Fibroblast of peridontal ligament (primary cell): ENCODE measurements around the gene PSPC1.

Experiments used
- DNase-seq: peaks from one replicate; pipeline ENCODE4 v3.0.0-alpha.2; 2010; ENCODE audit errors: extremely low read depth

Gene PSPC1

DNA sequence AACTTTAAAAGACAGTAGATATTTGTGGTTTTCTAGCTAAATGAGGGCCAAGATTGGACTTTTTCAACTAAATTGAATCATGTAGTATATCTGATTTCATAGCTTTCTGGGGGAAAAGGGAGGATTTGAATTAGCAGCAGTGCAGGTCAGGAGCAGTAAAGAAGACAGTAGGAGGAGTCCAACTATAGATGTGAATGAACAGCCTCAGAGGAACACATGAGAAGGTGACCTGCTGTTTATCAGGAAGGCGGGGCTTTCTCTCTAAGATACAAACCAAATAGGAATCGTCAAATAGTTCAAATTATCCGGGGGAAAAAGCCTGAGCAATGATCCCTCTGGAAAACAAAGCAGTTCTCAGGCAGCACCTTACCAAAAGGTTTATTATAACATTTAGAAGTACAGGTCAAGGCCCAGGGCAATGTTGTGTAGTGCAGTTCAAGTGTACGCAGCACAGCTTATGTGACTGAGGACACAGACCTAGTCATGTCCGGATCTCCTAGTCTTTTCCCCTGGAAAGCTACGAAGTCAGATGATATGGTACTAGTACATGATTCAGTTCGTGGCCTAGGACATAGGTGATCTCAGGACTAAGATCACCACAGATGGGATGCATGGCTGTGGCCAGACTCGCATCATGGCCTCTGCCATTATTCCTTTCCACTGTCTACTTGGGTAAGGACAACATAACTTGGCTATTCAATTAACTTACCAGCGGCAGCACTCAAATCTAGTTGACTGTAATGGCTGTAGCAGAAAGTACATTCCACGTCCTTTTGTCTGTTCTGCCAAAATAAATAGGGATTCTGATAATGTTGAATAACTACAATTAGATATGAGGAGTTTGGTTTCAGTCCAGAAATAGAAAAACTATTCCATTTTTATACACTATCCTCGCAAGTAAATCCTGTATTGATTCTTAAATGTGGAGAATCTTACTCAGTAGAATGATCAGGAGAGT lies 109.0 kb downstream of the PSPC1 start:
- DNase-seq: peak; percentile 28

DNA sequence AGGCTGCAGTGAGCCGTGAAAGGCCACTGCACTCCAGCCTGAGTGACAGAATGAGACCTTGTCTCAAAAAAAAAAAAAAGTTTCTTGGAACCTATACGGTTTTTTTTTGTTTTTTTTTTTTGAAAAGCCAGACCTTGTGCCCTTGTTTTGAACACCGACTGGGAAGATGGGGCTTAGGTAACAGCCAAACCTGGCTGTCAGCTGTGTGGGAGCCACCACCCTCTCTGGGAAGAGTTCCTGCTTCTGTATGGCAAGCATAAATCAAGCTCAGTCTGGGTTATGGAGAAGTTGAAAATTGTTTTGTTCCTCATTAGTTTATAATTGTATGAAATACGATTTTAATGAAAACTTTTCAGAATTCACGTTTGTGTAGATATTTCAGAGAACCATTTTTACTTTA lies 109.8 kb downstream of the PSPC1 start:
- no peak for DNase-seq

DNA sequence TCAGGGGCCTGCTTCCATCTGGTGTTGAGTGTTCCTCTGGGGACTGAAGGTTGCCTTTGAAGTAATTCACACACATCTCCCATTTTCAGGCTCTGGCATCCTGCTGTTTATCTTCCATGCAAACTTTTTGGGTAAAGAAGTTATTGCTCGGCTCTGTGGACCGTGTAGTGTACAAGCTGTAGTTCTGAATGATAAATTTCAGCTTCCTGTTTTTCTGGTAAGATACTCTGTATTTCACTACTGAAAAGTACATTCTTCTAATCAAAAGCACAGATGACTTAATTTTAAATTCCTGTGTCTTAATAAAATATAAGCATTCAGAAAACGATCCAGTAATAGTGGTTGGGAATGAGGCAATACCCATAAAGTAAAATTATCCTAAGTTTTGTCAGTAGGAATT lies 112.6 kb downstream of the PSPC1 start:
- DNase-seq: no peak

DNA sequence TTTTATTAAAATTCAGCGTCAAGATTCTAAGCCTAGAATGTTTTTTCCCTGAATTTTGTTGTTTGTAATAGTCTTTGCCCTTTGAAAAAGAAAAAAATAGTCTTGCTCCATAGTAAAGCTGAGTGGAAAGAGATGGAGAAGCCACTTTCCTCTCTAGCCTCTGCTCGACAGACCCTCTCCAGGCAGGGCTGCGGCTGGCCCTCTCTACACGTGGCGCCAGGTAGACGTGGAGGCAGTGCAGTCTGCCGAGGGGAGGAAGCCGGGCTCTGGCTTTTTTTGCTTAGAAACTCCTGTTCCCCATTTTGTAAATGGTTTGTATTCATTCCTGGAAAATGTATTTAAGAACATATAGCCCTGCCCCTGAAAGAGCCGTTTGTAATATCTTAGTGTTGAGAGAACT lies 114.0 kb downstream of the PSPC1 start:
- DNase-seq: no peak

DNA sequence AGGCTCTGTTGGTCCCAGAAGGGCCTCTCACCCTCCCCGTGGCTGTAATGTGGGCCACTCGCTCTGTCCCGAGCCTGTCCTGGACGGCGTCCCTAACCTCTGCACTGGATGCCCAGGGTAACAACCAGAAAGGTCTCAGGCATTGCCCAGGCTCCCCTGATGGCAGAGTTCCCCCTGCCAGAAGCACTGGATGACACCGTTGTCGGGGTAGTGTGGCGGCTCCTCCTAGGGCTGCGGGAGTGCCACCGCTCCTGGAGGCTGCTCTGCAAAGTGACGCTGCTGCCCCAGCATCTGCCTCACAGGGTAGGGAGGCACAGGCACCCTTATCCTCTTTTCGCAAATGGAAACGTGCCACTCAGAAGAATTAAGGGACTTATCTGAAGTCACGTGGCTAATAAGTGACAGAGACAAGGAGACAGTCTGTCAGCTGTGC lies 117.3 kb downstream of the PSPC1 start:
- no peak for DNase-seq

DNA sequence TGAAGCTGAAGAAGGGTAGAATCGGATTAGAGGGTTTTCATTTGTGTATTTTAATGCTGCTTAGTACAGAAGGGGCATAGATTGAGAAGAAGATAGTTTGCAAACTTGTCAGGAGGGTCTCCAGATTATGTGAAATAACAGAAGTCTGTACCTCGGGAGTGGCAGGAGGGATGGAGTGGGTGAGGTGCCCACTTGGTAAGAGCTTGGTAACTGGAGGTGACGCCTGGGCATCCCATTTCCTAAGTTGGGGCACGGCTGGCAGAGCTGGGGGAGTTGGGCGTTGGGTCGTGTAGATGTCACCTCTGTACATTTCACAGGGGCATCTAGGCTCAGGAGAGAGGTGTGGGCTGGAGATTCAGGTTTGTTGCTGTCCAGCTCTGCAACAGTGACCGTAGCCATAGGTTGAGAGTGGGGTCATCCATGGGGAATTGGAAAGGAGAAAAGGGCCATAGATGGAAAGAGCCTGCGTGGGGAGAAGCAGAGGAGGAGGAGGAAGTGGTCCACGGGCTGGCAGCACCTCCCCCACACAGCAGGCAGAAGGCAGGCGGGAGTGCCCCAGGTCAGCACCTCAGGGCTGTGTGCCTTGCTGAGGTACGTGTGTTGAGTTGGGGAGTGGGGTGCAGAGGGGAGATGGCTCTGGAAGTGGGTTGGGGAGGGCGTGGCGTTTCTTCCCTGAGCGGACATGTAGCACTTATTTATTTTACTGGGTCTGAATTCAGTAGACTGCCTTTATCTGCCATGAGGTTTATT lies 118.1 kb downstream of the PSPC1 start:
- DNase-seq: no peak

DNA sequence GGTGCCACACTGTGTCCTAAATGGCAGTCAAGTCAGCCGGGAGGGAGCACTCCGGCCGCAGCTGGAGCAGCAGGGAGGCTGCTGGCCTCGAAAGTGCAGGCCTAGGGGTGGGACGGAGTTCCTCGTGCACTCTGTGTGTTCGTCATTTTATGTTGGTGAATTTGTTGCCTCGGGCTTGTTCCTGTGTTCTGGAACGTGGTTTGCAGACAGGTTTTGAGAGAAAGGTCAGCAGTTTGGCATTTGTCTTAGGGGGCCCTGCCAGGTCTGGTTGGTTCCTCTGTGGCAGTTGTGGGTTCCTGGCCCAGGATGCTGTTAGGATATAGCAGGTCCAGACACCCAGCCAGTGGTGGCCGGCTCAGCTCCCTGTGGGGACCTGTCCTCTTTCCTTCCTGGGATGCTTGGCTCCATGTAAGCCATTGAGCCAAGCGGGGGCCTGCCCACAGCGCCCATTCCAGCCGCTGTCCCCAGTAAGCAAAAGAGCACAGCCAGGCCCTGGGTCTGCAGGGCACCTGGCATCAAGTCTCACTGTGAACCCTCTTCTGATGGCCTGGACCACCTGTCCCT lies 119.2 kb downstream of the PSPC1 start:
- DNase-seq: no peak

DNA sequence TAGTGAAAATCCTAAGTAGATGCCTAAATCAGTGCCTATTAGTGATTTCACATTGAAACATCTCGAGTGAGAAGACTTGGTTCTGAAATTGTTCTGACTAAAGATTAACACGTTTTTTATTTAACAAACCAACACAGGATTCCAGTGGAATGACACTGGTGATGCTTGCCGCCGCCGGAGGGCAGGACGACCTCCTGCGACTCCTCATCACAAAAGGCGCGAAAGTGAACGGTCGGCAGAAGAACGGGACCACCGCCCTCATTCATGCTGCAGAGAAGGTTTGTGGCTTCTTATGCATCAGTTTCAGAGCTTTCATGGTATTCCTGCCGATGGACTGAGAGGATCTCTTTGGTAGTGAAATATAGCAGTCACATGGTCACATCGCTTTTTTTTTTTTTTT lies 121.2 kb downstream of the PSPC1 start:
- no peak for DNase-seq

DNA sequence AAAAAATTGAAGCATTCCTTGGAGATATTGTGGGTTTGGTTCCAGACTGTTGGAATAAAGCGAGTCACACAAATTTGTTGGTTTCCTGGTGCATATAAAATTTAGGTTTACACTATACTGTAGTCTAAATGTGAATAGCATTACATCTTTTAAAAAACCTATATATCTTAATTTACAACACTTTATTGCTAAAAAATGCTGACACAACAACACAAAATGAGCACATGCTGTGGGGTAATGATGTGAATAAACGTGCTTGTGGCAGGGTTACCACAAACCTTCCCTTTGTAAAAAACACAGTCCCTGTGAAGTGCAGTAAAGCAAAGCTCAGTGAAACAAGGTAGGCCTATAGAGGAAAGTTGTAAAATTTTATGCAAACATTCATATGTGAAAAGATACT lies 121.6 kb downstream of the PSPC1 start:
- no peak for DNase-seq

DNA sequence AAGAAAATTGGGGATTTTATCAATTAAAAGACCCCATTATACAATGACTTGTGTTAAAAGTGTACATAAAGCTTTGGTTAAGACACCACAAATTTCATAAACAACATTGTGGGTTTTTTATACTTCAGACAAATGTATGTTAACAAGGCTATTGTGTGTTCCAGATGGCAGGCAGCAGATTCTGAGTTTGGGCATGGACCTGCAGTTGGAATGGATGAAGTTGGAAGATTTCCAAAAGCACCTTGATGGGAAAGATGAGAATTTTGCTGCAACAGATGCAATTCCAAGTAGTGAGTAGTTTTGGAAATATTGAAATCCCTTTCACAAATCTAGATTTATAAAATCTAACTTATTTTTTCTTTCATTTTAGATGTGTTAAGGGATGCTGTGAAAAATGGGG lies 123.9 kb downstream of the PSPC1 start:
- no peak for DNase-seq

DNA sequence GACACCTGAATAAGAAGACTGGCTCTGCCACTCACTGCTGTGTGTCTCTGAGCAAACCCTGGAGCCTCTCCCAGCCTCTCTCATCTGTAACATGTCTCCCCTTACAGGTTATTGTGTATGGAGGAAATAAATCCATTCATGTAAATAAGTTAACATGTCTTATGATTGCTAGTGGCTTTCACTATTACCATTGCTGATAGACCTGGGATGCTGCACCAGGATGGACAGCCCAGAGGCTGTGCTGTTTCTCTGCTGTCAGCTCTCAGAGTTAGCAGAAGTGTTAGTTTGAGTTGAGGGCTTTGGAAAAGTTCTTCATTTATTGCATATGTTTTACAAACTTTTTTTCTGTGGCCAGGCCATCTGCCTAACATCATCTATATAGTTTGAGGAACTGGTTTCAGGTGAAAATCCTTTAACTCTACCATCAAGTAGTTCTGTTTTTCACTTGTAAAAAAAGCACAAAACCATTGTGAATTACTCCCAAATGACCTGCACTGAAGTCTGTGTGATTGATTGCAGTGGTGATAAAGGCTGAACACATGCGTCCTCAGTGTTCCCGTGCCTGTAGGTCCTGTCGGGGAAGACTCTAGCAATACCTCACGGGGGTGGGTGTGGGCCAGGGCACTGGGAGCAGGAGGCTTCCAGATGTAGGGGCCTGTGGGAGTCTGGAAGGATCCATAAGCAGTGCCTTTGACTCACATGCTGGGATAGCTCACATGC lies 124.7 kb downstream of the PSPC1 start:
- no peak for DNase-seq
